HG02798 (cell line): Measurements from ENCODE around the gene UBE2D3.
A peak's percentile ranks its signal among the peaks of the same experiment; 100 is the strongest.
"Not testable (repeated sequence)": the region's sequence is repeated elsewhere in the genome, so short reads cannot be mapped to it uniquely, and the experiment has no call there.

ENCODE experiments used
- ATAC-seq: cut with Tn5 transposase; IDR thresholded peaks from one replicate; pipeline ENCODE4 v1.9.1; 2021; ENCODE audit warnings: mild to moderate bottlenecking; ENCODE audit not compliant: unreplicated experiment, poor library complexity

UBE2D3 gene

DNA sequence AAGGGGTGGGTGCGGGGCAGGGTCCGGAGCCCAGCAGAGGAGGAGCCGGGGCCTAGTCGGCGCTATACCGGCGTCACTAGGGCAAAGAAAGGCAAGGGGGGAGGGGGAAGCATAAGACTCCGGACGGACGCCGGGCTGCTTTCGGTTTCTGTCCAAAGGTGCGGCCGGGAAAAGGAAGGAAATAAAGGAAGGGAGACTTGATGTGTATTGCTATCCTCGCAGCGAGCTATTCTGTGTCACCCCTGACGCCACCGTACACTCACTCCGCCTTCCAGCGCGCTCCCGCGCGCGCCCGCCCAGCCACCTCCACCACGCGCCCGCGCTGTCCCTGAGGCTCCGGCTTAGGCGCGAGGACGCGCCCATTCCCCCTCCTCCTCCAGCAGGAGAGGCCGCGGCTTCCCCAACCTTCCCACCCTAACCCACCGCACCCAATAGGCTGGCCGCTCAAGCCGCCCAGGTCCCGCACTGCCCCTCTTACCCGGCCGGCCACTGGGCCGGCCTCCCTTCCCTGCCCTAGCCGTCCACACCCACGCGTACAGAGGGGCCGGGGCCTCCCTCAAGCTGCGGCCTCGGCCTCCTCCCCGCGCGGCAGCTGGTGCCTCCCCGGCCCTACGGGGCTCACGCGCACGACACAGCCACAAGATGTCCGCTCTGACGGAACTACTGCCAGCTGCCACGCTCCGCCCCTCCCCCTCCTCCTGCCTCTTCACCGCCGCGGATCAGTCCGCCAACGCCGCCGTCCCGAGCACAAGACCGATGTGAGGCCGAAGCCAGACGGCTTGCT lies at the start of gene UBE2D3:
UBE2D3 (minus strand) TSS at position 662 of the 784 bp plus-strand sequence. CDS start 1,043 bp downstream, outside the sequence.
- peak; percentile 35 for ATAC-seq

DNA sequence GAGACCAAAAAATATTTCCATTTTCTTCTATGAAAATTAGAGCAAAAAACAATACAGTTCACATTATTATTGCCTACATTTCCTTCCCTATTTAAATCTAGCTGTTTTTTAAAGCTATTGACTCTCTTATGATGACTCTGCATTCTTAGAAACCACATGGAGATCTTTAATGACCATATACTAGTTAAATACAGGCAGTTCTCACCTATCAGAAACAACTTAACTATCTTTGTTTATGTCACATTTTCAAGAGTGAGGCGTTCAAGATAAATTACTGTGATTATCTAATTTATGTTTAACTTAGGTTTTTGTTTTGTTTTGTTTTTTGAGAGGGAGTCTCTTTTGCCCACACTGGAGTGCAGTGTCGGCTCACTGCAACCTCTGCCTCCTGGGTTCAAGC lies 44.4 kb upstream of the UBE2D3 start:
- ATAC-seq = no peak

DNA sequence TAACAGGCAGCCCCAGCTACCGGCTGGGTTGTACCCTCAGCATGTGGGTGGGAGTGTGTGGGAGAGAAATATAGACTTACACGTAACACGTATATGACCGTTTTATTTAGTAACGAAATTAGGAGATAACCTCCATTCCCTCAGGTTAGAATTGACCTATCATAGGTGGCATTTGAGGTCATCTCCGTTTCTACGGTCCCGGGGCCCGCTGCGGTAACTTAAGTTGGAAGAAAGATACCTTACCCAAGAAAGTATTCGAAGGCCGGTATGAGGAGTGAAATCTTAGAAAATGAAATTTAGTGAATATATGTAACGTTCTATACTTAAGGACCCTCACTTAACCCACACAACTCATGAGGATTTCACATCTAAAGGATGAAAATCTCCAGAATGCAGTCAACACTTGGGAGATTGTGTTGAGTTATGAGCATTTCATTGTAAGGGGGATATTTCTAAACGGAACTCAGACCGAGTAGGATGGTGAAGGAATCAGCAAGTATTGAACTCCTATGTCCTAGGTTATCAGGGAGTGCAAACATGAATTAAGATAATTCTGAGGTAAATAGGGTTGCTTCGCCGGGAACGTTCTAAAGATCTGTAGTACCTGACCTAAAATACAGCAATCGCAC lies 42.3 kb upstream of the UBE2D3 start:
- peak; percentile 23 for ATAC-seq

DNA sequence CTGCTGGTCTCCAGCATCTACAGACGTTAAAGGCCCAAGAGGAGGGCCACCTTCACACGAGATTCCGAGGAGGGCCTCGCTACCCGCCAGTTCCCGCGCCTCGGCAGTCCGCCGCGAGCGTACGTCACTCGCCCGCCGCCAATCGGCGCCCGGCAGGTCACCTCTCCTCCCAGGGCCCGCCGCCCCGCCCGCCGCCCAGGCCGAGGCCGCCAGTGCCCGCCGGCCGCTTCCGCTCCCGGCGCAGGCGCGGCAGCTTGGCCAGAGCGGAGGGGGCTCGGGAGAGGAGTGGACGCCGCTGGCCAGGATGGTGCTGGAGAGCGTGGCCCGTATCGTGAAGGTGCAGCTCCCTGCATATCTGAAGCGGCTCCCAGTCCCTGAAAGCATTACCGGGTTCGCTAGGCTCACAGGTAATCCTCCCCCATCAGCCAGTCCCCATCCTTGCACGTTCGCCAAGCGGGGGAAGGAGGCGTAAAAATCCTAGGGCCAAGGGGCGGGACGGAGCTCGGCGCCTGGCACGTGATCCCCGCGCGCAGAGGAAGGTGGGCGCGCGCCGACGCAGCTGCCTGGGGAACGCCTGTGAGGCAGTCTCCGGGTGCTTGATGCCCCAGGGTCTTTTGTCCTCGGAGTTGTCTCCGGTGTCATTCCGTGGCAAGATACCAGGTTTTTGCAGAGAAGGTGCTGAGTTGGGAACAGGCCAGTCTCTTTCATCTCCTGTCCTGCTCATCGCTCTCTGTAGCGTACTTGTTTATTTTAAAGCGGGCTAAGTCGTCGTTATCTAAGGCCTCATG lies 41.6 kb upstream of the UBE2D3 start, which contains the start of gene CISD2:
CISD2 (plus strand) TSS at position 212 of the 788 bp plus-strand sequence; CDS start at position 305, 93 bp downstream.
- peak; percentile 88 for ATAC-seq

DNA sequence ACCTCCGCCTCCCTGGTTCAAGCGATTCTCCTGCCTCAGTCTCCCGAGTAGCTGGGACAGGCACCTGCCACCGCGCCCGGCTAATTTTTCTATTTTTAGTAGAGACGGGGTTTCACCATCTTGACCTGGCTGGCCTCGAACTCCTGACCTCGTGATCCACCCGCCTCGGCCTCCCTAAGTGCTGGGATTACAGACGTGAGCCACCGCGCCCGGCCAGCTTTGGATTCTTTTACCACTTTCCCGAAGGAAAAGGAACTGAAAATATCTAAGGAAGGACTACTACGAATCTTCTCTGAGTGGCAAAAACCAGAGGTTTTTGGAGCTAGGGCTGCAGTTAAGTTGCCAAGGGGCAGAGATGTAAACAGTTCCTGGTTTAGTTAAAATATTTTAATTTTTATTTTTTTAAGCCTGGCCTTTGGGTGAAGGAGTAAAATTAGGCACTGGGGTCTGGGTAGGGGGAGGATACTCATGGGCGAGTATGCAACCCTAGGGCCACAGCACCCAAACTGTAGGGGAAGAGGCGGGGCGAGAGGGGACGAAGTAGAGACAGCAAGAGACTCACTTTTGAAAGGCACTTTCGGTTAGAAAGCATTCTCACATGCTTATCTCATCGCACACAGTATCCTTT lies 40.9 kb upstream of the UBE2D3 start:
- peak; percentile 51 for ATAC-seq

DNA sequence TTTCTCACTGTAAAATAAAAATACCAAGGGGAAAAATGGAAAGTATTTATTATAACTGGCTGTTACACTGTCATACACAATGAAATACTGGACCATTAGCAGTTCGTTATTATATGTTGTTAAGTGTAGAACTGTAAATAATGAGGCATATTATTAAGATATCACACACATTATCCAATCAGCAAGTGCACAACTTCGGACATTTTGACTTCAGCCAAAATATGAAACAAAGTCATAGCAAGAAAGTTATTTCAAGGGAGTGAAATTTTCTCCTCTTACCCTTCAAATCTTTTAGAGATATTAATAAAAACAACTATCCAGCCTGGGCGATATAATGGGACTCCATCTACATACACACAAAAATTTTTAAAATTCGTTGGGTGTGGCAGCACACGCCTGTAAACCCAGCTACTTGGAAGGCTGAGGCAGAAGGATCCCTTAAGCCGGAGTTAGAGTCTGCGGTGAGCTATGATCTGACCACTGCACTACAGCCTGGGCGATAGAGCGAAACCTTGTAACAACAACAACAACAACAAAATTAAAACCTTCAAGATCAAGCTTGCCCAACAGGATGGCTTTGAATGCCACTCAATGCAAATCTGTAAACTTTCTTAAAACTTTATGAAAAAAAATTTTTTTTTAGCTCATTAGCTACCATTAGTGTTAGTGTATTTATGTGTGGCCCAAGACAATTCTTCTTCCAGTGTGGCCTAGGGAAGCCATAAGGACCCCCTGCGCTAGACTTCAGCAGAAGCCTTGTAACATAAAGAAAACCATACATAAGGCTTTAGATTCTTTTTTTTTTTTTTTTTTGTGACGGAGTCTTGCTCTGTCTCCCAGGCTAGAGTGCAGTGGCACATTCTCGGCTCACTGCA lies 40.2 kb upstream of the UBE2D3 start:
- ATAC-seq = peak; percentile 23

DNA sequence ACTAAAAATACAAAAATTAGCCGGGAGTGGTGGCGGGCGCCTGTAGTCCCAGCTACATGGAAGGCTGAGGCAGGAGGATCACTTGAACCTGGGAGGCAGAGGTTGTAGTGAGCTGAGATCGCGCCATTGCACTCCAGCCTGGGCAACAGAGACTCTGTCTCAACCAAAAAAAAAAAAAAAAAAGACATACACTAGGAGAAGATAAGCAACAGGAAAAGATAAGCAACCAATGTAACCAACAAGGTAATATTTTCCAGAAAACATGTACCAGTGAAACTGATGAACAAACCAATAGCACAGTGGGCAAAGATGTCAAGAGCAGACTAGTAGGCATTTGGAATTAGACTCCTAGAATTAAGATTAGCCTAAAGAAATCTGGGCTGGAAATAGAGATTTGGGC lies 38.0 kb upstream of the UBE2D3 start:
- ATAC-seq = not testable (repeated sequence)

DNA sequence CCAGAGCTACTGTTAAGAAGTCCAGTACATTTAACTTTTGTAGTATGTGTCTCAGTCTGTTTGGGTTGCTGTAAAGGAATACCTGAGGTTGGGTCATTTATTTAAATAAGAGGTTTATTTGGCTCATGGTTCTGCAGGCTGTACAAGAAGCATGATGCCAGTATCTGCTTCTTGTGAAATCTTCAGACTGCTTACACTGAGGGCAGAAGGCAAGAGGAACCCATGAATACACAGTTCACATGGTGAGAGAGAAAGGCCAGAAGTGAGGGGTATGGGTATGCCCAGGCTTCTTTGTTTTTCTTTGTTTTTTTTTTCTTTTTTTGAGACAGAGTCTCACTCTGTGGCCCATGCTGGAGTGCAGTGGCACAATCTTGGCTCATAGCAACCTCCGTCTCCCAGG lies 35.4 kb upstream of the UBE2D3 start:
- no peak for ATAC-seq

DNA sequence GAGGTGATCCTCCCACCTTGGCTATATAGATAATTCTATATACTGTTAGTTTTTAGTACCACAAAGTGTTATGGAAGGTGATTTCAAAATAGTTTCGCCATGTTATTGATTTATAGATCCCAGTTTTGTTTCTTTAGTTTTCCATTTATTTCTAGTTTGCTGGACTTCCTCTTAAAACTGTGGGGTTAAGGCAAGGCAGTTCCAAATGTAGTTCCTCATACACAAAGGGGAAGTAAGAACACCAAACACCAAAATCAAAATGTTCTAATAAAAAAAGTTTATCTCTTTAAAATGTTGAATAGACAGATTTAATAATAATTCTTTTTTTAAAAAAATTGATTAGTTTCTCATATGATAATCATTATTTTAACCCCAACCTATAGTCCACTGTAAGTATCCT lies 34.7 kb upstream of the UBE2D3 start:
- no peak for ATAC-seq

DNA sequence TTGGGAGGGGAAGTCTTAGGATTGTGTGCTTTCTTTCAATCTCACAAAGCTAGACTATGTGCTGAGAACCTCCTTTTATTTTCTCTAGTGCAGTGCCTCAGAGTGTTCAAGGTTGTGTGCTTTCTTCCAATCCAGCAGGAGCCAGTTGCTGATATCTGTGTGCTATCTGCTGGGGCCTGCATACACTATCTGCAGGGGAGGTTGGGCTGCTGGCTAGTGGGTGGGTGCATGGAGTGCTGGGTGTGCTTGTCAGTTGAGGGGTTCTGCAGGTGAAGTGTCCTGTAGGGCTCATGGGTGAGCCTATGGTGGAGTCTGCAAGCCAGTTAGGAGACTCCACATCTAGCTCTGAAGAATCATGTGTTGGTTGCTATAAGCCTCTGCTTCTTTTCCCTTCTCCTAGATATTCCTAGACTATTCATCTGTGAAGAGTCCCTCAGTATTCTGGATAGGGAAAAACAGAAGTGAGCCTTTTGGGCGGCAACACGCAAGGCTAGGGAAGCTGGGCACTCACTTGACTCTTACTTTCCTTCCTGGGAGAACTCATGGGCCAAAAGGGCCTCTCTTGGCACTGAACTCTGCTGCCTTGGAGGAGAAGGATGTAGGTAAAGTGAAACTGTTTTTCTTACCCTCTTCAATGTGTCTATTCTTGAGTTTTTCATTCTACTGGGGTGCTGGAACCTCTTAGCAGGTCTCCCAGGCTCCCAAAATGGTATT lies 33.4 kb upstream of the UBE2D3 start:
- no peak for ATAC-seq

DNA sequence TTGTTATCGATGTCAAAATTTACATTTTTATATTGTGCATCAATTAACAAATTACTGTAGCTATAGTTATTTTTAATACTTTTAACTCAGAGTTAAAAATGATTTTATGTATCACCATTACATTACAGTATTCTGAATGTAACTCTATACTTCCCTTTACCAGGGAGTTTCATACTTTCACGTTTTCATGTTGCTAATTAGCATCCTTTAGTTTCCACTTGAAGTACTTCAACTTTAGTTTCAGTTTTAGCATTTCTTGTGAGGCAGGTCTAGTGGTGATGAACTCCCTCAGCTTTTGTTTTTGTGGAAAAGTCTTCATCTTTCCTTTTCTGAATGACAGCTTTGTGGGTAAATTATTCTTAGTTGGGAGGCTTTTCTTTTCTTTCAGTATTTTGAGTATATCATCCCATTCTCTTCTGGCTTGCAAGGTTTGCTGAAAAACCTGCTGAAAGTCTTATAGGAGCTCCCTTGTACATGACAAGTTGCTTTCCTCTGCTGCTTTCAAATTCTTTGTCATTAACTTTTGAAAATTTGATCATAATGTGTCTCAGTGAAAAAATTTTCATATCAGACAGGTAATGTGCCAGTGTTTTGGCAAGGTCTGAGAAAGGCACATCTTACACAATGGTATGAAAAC lies 31.6 kb upstream of the UBE2D3 start:
- ATAC-seq = no peak

DNA sequence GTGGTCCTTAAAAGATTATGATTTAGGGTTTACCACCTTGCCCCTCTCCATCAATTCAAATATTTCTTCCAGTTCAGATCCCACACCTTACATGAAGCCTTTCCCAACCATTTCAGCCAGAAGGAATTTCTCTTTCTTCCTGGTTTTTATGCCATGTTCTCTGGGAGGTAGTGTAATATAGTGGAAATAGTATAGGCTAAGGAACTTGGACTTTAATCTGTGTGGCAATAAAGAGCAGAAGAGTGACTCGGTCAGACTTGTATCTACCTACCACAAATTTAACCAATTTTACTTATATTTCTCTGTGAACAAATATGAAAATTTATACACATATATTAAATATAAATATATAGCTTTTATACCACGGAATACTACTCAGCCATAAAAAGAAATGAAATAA lies 23.0 kb upstream of the UBE2D3 start:
- ATAC-seq = no peak

DNA sequence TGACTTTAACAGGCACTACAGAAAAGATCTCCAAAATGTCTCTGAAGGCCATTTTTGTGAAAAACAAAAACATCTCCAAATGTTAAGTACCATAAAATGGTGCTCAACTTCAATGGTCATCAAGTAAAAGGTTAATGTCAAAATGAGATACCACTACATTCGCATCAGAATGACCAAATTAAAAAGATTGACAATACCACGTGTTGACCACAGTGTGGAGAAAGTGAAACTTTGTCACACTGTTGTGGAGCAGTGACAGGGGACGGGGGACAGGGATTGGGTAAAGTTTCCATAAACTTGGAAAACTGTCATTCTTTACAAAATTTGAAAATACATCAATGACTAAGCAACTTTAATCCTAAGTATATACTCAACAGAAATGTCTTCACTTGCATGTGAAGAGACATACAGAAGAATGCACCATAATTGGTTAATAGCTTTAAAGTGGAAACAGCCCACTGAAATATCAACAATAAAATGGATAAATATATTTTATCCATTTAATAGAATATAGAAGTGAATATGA lies 22.3 kb upstream of the UBE2D3 start:
- no peak for ATAC-seq

DNA sequence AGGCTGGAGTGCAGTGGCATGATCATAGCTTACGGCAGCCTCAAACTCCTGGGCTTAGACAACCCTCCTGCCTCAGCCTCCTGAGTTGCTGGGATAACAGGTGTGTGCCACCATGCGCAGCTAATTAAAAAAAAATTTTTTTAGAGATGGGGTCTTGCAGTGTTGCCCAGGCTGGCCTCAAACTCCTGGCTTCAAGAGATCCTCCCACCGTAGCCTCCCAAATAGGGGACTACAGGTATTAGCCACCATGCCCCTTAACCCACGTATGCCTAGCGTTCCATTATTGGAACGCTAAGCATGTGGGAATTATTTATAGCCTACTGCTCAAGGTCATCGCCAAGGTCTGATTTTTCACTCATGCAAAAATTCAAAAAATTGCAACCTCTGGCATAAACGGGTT lies 20.3 kb upstream of the UBE2D3 start:
- ATAC-seq = no peak

DNA sequence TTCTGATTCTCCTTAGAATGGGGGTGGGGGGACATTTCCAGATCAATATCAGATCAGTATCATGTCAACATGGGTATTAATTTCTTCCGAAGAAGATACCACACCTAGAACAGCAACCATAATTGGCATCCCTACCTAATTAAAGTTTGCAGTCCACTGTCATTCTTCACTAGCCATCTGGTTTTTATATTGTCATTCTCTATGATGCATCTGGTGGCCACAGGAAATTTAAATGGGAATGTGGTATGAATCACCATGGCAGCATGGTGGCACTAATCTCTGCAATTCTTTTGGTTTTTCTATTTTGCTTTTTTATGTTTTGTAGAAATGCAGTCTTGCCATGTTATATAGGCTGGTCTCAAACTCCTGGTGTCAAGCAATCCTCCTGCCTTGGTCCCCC lies 16.6 kb upstream of the UBE2D3 start:
- ATAC-seq = no peak

DNA sequence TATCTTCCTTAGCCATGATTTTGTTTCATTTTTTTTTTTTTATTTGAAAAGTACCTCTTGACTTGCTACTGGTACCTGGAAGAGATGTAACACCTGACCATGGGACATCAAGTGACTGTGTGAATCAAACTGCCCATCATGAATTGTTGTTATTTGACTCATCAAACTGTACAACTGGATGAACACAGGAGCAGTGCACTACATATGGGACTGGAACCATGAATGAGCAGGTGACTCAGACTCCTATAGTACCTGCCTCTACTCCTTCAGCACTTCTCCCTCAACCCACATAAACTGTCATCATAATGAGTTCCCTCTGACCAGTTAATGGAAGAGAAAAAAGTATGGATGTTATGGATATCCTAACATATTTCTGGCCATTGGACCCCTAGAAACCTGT lies 15.9 kb upstream of the UBE2D3 start:
- no peak for ATAC-seq

DNA sequence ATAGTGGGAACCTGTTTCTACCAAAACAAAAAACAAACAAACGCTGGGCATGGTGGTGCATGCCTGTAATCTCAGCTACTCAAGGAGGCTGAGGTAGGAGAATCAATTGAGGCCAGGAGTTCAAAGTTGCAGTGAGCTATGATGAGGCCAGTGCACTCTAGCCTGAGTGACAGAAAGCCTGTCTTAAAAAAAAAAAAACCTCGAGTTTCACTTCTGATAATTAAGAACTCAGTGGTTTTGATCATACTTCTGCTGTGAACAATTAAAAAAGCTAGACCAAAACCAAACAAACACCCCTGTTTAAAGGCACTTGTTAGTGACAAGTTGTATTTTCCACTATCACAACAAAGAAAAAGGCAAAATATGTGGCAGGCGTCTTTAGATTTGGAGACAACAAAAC lies 15.0 kb upstream of the UBE2D3 start:
- ATAC-seq = no peak

DNA sequence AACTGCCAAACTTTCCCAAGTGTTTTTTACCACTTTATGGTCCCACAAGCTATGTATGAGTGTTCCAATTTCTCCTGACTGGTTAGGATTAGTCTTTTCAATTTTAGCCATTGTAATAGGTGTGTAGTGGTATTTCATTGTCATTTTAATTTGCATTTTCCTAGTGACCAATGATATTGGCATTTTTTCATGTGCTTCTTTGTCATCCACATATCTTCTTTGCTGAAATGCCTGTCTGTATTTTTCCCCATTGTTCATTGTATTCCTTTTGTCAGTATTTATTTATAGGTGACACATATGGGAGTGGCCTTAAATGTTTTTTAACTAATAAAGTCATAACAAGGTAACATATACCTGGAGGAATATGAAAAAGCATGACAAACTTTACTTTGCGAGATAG lies 9.2 kb upstream of the UBE2D3 start:
- no peak for ATAC-seq
